Measurements from ENCODE around the gene ENTREP1. TPM values are rescaled to one million over a fixed set of nuclear protein-coding genes. Genes with fewer than 3 reads are reported as not detected.

ENTREP1 gene
- total RNA-seq, 2 experiments from 2014 or later, result not detected

GRCh38 chr9:69307446-69308205 lies 17.4 kb upstream of the ENTREP1 start:
- no peaks in the 10 kb centered on the region for H3K4me1 Mint-ChIP-seq
- H3K4me3 Mint-ChIP-seq, result no peak overlapping the region
- peaks cover 3% of the 10 kb centered on the region for H3K9me3 Mint-ChIP-seq
- CTCF ChIA-PET, result no interaction called here
- DNase-seq, result no peak
- POLR2A ChIA-PET, result no interaction called here
- no peak overlapping the region for H3K27ac Mint-ChIP-seq
- H3K27me3 Mint-ChIP-seq, result peaks cover 6% of the 10 kb centered on the region
- H3K36me3 Mint-ChIP-seq (ENCODE audit: low read depth), result no peaks in the 10 kb centered on the region

DNA sequence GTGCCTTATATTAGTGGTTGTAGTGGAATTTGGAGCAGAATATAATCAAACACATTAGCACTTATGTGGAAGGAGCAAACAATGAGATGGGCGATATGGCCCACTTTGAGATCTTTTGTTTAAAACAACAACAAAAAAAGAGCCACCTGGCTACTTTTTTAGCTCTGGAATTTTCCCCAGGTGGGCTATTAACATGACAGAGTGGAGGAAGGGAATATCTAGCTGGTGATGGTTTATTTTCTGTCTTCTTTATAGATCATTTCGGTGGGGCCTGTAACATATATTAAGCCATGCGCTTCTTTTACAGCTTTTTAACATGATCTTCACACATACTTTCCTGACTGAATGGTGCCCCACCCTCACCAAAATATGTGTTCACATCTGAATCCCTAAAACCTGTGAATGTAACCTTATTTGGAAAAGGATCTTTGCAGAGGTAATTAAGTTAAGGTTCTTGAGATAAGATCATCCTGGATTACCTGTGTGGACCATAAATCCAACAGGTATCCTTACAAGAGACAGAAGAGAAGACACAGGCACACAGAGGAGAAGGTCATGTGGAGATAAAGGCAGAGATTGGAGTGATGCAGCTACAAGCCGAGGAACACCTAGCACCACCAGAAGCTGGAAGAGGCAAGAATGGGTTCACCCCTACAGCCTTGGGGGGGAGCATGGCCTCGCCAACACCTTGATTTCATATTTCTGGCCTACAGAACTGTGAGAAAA lies 16.6 kb upstream of the ENTREP1 start:
- no peak overlapping the region for H3K4me3 Mint-ChIP-seq
- no peaks in the 10 kb centered on the region for H3K4me1 Mint-ChIP-seq
- CTCF ChIA-PET, result no interaction called here

GRCh38 chr9:69313175-69313574 lies 11.8 kb upstream of the ENTREP1 start:
- Mint-ChIP-seq H3K4me3 (no peak overlapping the region), H3K9me3 (peaks cover 9% of the 10 kb centered on the region), H3K36me3 (ENCODE audit: low read depth) (peaks cover 2% of the 10 kb centered on the region), H3K27ac (no peak overlapping the region), H3K4me1 (no peaks in the 10 kb centered on the region), H3K27me3 (peaks cover 4% of the 10 kb centered on the region)
- DNase-seq, result no peak
- POLR2A ChIA-PET, result no interaction called here
- CTCF ChIA-PET, result no interaction called here

More for the DNA sequence above, 16.6 kb upstream of the ENTREP1 start:
- Mint-ChIP-seq H3K27me3 (peaks cover 6% of the 10 kb centered on the region), H3K27ac (no peak overlapping the region), H3K36me3 (ENCODE audit: low read depth) (no peaks in the 10 kb centered on the region), H3K9me3 (peaks cover 3% of the 10 kb centered on the region)
- POLR2A ChIA-PET, result no interaction called here
- no peak for DNase-seq

- Mint-ChIP-seq H3K36me3 (ENCODE audit: low read depth) (peaks cover 2% of the 10 kb centered on the region), H3K4me3 (no peak overlapping the region)
Observed at GRCh38 chr9:69314547-69314946, 10.5 kb upstream of the ENTREP1 start.

DNA sequence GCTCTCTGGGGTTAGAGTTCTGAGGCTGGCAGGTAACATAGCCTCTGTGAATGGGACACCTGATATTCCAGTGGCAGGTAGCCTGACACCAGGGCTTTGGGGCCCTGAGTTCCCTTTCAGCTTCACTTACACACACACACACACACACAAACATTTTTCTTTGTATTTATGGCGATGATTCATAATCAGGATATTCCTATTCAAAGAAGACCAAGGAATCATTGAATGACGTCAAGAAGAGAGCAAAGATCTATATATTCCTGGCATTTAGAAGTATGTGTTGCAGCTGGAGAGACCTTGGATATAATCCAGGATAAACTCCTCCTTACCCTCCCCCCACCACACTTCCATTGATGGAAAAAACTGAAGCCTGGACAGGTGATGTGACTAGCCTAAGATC lies 7.9 kb upstream of the ENTREP1 start:
- H3K36me3 Mint-ChIP-seq (ENCODE audit: low read depth), result peaks cover 2% of the 10 kb centered on the region
- H3K27ac Mint-ChIP-seq, result no peak overlapping the region
- H3K9me3 Mint-ChIP-seq, result peaks cover 7% of the 10 kb centered on the region
- peaks cover 12% of the 10 kb centered on the region for H3K27me3 Mint-ChIP-seq
- no peak for DNase-seq
- H3K4me1 Mint-ChIP-seq, result no peaks in the 10 kb centered on the region
- ChIA-PET CTCF (no interaction called here), POLR2A (no interaction called here)
- no peak overlapping the region for H3K4me3 Mint-ChIP-seq

More at GRCh38 chr9:69314547-69314946, 10.5 kb upstream of the ENTREP1 start:
- ChIA-PET POLR2A (no interaction called here), CTCF (no interaction called here)
- Mint-ChIP-seq H3K9me3 (peaks cover 9% of the 10 kb centered on the region), H3K27me3 (peaks cover 5% of the 10 kb centered on the region), H3K4me1 (no peaks in the 10 kb centered on the region), H3K27ac (no peak overlapping the region)
- no peak for DNase-seq

DNA sequence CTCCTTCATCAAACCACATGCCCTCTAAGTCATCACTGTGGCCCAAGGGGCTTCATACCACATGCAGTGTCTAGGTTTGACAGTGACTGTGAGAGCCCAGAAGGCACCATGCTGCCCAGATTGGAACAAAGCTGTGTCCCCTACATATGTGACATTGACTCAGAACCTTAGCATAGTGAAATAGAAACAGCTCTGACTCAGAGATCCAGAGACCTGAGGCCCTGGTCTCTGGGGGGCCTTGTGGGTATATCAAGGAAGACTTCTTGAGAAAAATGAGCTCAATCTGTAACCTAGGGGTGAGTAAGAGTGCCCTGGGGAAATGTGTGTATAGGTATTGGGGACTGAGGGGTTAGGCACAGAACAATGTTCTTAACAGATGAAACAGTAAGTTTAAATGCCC lies 7.1 kb upstream of the ENTREP1 start:
- Mint-ChIP-seq H3K4me1 (no peaks in the 10 kb centered on the region), H3K27me3 (peaks cover 16% of the 10 kb centered on the region), H3K4me3 (no peak overlapping the region), H3K9me3 (peaks cover 6% of the 10 kb centered on the region), H3K36me3 (ENCODE audit: low read depth) (peaks cover 2% of the 10 kb centered on the region), H3K27ac (no peak overlapping the region)
- ChIA-PET POLR2A (no interaction called here), CTCF (no interaction called here)
- no peak for DNase-seq

GRCh38 chr9:69319324-69320025 lies 5.5 kb upstream of the ENTREP1 start:
- H3K4me3 Mint-ChIP-seq, result no peak overlapping the region
- H3K36me3 Mint-ChIP-seq (ENCODE audit: low read depth), result no peaks in the 10 kb centered on the region
- CTCF ChIA-PET, result interaction anchor here (1.2 kb wide), 1 partner anchor 125 kb away, joined by 3 read pairs; no protein-coding TSS in a partner anchor
- no peak for DNase-seq
- no peak overlapping the region for H3K27ac Mint-ChIP-seq
- H3K27me3 Mint-ChIP-seq, result peaks cover 28% of the 10 kb centered on the region
- no peaks in the 10 kb centered on the region for H3K9me3 Mint-ChIP-seq
- POLR2A ChIA-PET, result no interaction called here
- H3K4me1 Mint-ChIP-seq, result no peaks in the 10 kb centered on the region

DNA sequence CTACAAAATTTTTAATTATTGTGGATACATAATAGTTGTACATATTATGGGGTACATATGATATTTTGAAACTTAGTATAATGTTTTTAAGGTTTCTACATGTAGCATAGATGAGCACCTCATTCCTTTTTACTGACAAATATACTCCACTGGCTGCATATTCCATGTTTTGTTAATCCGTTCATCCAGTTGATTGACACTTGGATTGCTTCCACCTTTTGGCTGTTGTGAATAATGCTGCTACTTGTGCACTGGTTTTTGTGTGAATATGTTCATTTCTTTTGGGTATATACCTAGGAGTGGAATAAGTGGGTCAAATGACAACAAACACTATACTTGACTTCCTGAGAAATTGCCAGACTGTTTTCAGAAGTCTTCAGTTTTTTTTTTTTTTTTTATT lies 2.8 kb upstream of the ENTREP1 start:
- no peak overlapping the region for H3K4me3 Mint-ChIP-seq
- peaks cover 7% of the 10 kb centered on the region for H3K4me1 Mint-ChIP-seq
- no peak for DNase-seq
- no peak overlapping the region for H3K27ac Mint-ChIP-seq
- peaks cover 48% of the 10 kb centered on the region for H3K27me3 Mint-ChIP-seq
- no peaks in the 10 kb centered on the region for H3K36me3 Mint-ChIP-seq (ENCODE audit: low read depth)
- ChIA-PET CTCF (interaction anchor here (0.7 kb wide), 1 partner anchor 778 kb away, joined by 3 read pairs; no protein-coding TSS in a partner anchor), POLR2A (no interaction called here)
- H3K9me3 Mint-ChIP-seq, result no peaks in the 10 kb centered on the region

- Mint-ChIP-seq H3K27me3 (peaks cover 59% of the 10 kb centered on the region), H3K36me3 (ENCODE audit: low read depth) (no peaks in the 10 kb centered on the region), H3K27ac (no peak overlapping the region), H3K4me3 (no peak overlapping the region), H3K4me1 (peaks cover 7% of the 10 kb centered on the region), H3K9me3 (no peaks in the 10 kb centered on the region)
- CTCF ChIA-PET, result no interaction called here
- DNase-seq, result no peak
- POLR2A ChIA-PET, result no interaction called here
Observed at GRCh38 chr9:69323861-69324260, 1.2 kb upstream of the ENTREP1 start.

- Mint-ChIP-seq H3K9me3 (no peaks in the 10 kb centered on the region), H3K4me1 (peaks cover 7% of the 10 kb centered on the region), H3K4me3 (no peak overlapping the region), H3K36me3 (ENCODE audit: low read depth) (no peaks in the 10 kb centered on the region), H3K27ac (no peak overlapping the region), H3K27me3 (peaks cover 68% of the 10 kb centered on the region)
- POLR2A ChIA-PET, result no interaction called here
- CTCF ChIA-PET, result no interaction called here
- no peak for DNase-seq
Observed at GRCh38 chr9:69325409-69326212, 596 bp downstream of the ENTREP1 start.

DNA sequence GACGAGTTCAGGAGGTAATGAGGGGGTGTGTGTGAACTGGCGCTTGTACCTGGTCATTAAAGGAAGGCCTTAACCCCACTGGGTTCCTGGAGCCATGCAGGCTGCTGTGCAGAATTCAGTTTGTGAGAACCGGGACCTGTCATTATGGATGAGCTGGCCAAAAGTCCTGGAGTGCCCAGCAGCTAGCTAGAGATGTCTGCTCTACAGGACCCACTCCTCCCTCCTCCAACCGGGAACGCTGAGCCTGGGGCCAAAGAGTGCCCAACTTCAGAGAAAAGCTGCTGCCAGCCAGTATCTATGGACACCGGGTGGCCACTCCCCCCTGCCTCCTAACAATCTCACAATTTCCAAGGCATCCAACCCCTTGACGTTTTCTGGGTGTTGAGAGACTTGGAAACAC lies 1.2 kb downstream of the ENTREP1 start:
- no peak for DNase-seq
- no peaks in the 10 kb centered on the region for H3K9me3 Mint-ChIP-seq
- no peak overlapping the region for H3K27ac Mint-ChIP-seq
- ChIA-PET POLR2A (no interaction called here), CTCF (no interaction called here)
- H3K36me3 Mint-ChIP-seq (ENCODE audit: low read depth), result no peaks in the 10 kb centered on the region
- H3K27me3 Mint-ChIP-seq, result peaks cover 66% of the 10 kb centered on the region
- no peak overlapping the region for H3K4me3 Mint-ChIP-seq
- peaks cover 7% of the 10 kb centered on the region for H3K4me1 Mint-ChIP-seq

GRCh38 chr9:69330580-69330979 lies 5.6 kb downstream of the ENTREP1 start:
- Mint-ChIP-seq H3K36me3 (ENCODE audit: low read depth) (no peaks in the 10 kb centered on the region), H3K4me3 (no peak overlapping the region), H3K9me3 (no peaks in the 10 kb centered on the region), H3K4me1 (peaks cover 5% of the 10 kb centered on the region), H3K27me3 (peaks cover 51% of the 10 kb centered on the region), H3K27ac (no peak overlapping the region)
- POLR2A ChIA-PET, result no interaction called here
- CTCF ChIA-PET, result no interaction called here
- DNase-seq, result no peak

DNA sequence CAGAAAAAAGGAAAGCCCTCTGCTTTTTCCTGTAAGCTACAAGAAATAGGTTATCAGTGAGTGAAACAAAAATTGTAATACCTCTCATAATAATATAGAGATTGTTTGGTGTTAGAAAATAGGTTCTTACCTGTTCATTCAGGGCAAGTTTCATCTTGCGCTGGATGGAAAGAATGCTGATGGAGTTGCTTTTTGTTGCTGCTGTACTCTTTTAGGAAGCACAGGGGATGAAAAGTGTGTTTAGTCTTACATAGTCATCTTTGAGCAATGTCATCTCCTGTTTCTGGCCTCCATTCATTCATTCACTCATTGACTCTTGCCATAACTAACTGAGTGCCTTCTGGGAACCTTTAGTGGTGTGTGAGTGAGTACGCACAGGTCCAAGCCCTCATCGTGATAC lies 6.4 kb downstream of the ENTREP1 start:
- ChIA-PET POLR2A (no interaction called here), CTCF (no interaction called here)
- H3K4me3 Mint-ChIP-seq, result no peak overlapping the region
- no peak for DNase-seq
- H3K36me3 Mint-ChIP-seq (ENCODE audit: low read depth), result no peaks in the 10 kb centered on the region
- peaks cover 43% of the 10 kb centered on the region for H3K27me3 Mint-ChIP-seq
- H3K9me3 Mint-ChIP-seq, result no peaks in the 10 kb centered on the region
- no peak overlapping the region for H3K27ac Mint-ChIP-seq
- H3K4me1 Mint-ChIP-seq, result no peaks in the 10 kb centered on the region

Measured in activated CD4-positive, alpha-beta memory T cell treated with anti-CD3 and anti-CD28 coated beads, Interleukin-2, amount 10 ng/mL, durations not matched to agents 7 days and 5 days (primary cell).